Measurements from ENCODE around the gene IFRD2.

GRCh38 chr3:50336452-50337174, 44.4 kb upstream of the IFRD2 start:
- TF ChIP-seq ZNF556 (CRISPR knock-in tag; IDR thresholded peaks at IDR 0.05; ENCODE audit: borderline replicate concordance) (0 out of 2 replicates have a peak, but pooled peaks have one; percentile 44), POLR2A (IDR thresholded peaks at IDR 0.05; ENCODE audit: insufficient read depth in 1 of 2, low read depth in 2 of 2, low read length in 2 of 2) (no peak), CTCF (CRISPR knock-in tag; IDR thresholded peaks at IDR 0.05) (no peak), REST (IDR thresholded peaks at IDR 0.05; ENCODE audit: borderline replicate concordance in 1 of 2, low read depth in 1 of 2, low read length in 2 of 2) (no peak), CEBPB (IDR thresholded peaks at IDR 0.05; ENCODE audit: borderline replicate concordance, low read depth, low read length) (no peak), HOXA7 (CRISPR knock-in tag; IDR thresholded peaks at IDR 0.05) (no peak), ZSCAN29 (CRISPR knock-in tag; conservative IDR thresholded peaks at IDR 0.05) (no peak), ZNF263 (CRISPR knock-in tag; IDR thresholded peaks at IDR 0.05) (no peak), PCBP2 (optimal IDR thresholded peaks at IDR 0.05; ENCODE audit: low read depth, low read length, poor library complexity, severe bottlenecking) (no peak), CREB1 (IDR thresholded peaks at IDR 0.05) (no peak), CREB1 (CRISPR knock-in tag; IDR thresholded peaks at IDR 0.05) (no peak)
- TF ChIP-seq, protein P1, sequence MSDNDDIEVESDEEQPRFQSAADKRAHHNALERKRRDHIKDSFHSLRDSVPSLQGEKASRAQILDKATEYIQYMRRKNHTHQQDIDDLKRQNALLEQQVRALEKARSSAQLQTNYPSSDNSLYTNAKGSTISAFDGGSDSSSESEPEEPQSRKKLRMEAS (IDR thresholded peaks at IDR 0.05), result no peak

All from HepG2 (cell line).